Kidney (tissue), 14 donors: ENCODE data around the gene FEM1A. TPM values are rescaled to one million over a fixed set of nuclear protein-coding genes. Genes with fewer than 3 reads are reported as not detected.

Experiments used
- DNase-seq, 5 donors: peaks; one replicate each; pipeline ENCODE4 v3.0.0-alpha.2; 2013 to 2020
- FAIRE-seq: peaks from 2 replicates; lab custom pipeline; 2012; peaks lifted over from hg19 to GRCh38; lab: Jason Lieb, UNC
- H3K27ac ChIP-seq, 2 donors: one replicate each; pipeline ENCODE4 v1.7.0; 2013; ENCODE audit warnings: low read depth in 2 of 2, low read length in 2 of 2, inconsistent platforms in 1 of 2
- H3K27me3 ChIP-seq: one replicate; pipeline ENCODE4 v1.7.1; 2013; ENCODE audit warnings: low read length, inconsistent platforms; ENCODE audit not compliant: control insufficient read depth, insufficient read depth
- H3K36me3 ChIP-seq, 3 donors: one replicate each; pipeline versions ENCODE4 v1.7.0 to v1.7.1; 2013; ENCODE audit warnings: low read length in 3 of 3, control low read depth in 1 of 3, inconsistent platforms in 1 of 3; ENCODE audit not compliant: insufficient read depth in 3 of 3, control insufficient read depth in 2 of 3
- H3K4me1 ChIP-seq, 3 donors: one replicate each; pipeline versions ENCODE4 v1.7.0 to v1.7.1; 2013; ENCODE audit warnings: low read length in 3 of 3, inconsistent platforms in 1 of 3, low read depth in 1 of 3; ENCODE audit not compliant: control insufficient read depth in 2 of 3, insufficient read depth in 2 of 3
- H3K4me3 ChIP-seq, 3 donors: one replicate each; pipeline versions ENCODE4 v1.7.0 to v1.8.1; 2013; ENCODE audit warnings: low read length in 3 of 3, control low read depth in 1 of 3, inconsistent platforms in 1 of 3
- H3K9ac ChIP-seq, 3 donors: one replicate each; pipeline versions ENCODE4 v1.7.0 to v1.7.1; 2013; ENCODE audit warnings: low read length in 3 of 3, control low read depth in 1 of 3, inconsistent platforms in 1 of 3
- H3K9me3 ChIP-seq, 3 donors: one replicate each; pipeline versions ENCODE4 v1.7.0 to v1.7.1; 2013; ENCODE audit warnings: low read length in 3 of 3, control low read depth in 1 of 3, inconsistent platforms in 1 of 3; ENCODE audit not compliant: control insufficient read depth in 2 of 3, insufficient read depth in 1 of 3
- CTCF ChIP-seq: IDR thresholded peaks from 3 replicates; pipeline ENCODE4 v1.5.1; 2012; ENCODE audit warnings: mild to moderate bottlenecking, moderate library complexity, borderline replicate concordance; ENCODE audit not compliant: insufficient read depth; ENCODE audit errors: extremely low read depth
- intact Hi-C: fragments of 100-400 bp; cut with DNase I; formaldehyde crosslinking; loops from one replicate; pipeline ENCODE4 v1.11.1; 2022
- polyA plus RNA-seq: library from polyadenylated mRNA; stranded (reverse); fragments of 350-450 nt; fragmentation: Illumina TruSeq; extraction: RNeasy Lipid Tissue Mini Kit (QIAGEN cat#74804); gene quantifications from one replicate; pipeline ENCODE4 v1.2.3, GENCODE V29; 2014; ENCODE audit warnings: low read depth, low replicate concordance; ENCODE audit not compliant: insufficient read depth
- total RNA-seq: library from RNA; stranded (reverse); fragmentation: NEBNext Ultra II Directional; extraction: Animal tissue kit (Norgen Biotek cat#: 25700); gene quantifications from one replicate; pipeline ENCODE4 v1.2.1, GENCODE V29; 2021
- donor health status: control.
- donor health status: control.
- donor health status: control.
- donor health status: control.
- donor health status: control.
- donor health status: DM: yes; HTN: yes; CAD: no.
- donor health status: Normal renal cell carcinoma (clear cell type).

FEM1A gene
- total and polyA plus RNA-seq, 2 donors from 2014 or later = 4.6 to 11.3 TPM

GRCh38 chr19:4816202-4816949, 24.8 kb downstream of the FEM1A start:
- FAIRE-seq = no peak

GRCh38 chr19:4816950-4817278, 25.4 kb downstream of the FEM1A start:
- no peaks in the 10 kb centered on the region for H3K36me3 ChIP-seq
- FAIRE-seq (no peak), DNase-seq (no peak)
- intact Hi-C loops = no loop called here
- H3K27me3 ChIP-seq = no peaks in the 10 kb centered on the region
- peaks cover 0 to 7% (median 0%) of the 10 kb centered on the region in 3 donors for H3K4me1 ChIP-seq
- H3K9me3 ChIP-seq = no peaks in the 10 kb centered on the region
- H3K4me3 ChIP-seq = no peak overlapping the region
- no peak overlapping the region for H3K9ac ChIP-seq
- TF ChIP-seq CTCF = no peak
- H3K27ac ChIP-seq = no peak overlapping the region

More at GRCh38 chr19:4816202-4816949, 24.8 kb downstream of the FEM1A start:
- H3K9me3 ChIP-seq = no peaks in the 10 kb centered on the region
- peak overlapping the region in 1 of 3 donors; percentile 7 for H3K9ac ChIP-seq
- peak in 1 of 5 donors; percentile 71 for DNase-seq
- H3K4me1 ChIP-seq = peaks cover 0 to 7% (median 0%) of the 10 kb centered on the region in 3 donors
- no peaks in the 10 kb centered on the region for H3K36me3 ChIP-seq
- intact Hi-C loops = no loop called here
- no peak overlapping the region for H3K4me3 ChIP-seq
- H3K27me3 ChIP-seq = no peaks in the 10 kb centered on the region
- H3K27ac ChIP-seq = no peak overlapping the region
- no peak for TF ChIP-seq CTCF

GRCh38 chr19:4817467-4818277, 26.1 kb downstream of the FEM1A start:
- H3K9me3 ChIP-seq = no peaks in the 10 kb centered on the region
- DNase-seq = no peak
- H3K36me3 ChIP-seq = no peaks in the 10 kb centered on the region
- no peak overlapping the region for H3K4me3 ChIP-seq
- no peaks in the 10 kb centered on the region for H3K27me3 ChIP-seq
- H3K4me1 ChIP-seq = peaks cover 0 to 7% (median 0%) of the 10 kb centered on the region in 3 donors
- H3K9ac ChIP-seq = no peak overlapping the region
- no peak overlapping the region for H3K27ac ChIP-seq
- no peak for FAIRE-seq
- TF ChIP-seq CTCF = no peak
- intact Hi-C loops = no loop called here
